ENCODE results near the gene GUCY1A2. TPM values are rescaled to one million over a fixed set of nuclear protein-coding genes. Genes with fewer than 3 reads are reported as not detected.

GUCY1A2 gene
- total RNA-seq, 2 experiments from 2014 or later, result not detected

GRCh38 chr11:106974831-106975230, 43.4 kb downstream of the GUCY1A2 start:
- Histone ChIP-seq H3K27me3 (ENCODE audit: control insufficient read depth in 1 of 2, insufficient read depth in 2 of 2, low read length in 2 of 2) (no peaks in the 10 kb centered on the region), H3K4me3 (ENCODE audit: low read length) (no peak overlapping the region), H3K4me1 (ENCODE audit: insufficient read depth, low read length) (no peaks in the 10 kb centered on the region), H3K9me3 (ENCODE audit: control insufficient read depth in 1 of 2, insufficient read depth in 1 of 2, low read length in 2 of 2) (peaks cover 0 to 5% of the 10 kb centered on the region in 2 experiments), H3K27ac (ENCODE audit: low read depth in 1 of 2, low read length in 2 of 2) (no peak overlapping the region), H3K36me3 (ENCODE audit: insufficient read depth, low read length) (no peaks in the 10 kb centered on the region)
- DNase-seq, result no peak
- POLR2A ChIA-PET, result no interaction called here
- CTCF ChIA-PET, result no interaction called here
- Mint-ChIP-seq H3K27me3 (no peaks in the 10 kb centered on the region), H3K9me3 (no peaks in the 10 kb centered on the region), H3K27ac (no peak overlapping the region), H3K4me3 (no peak overlapping the region), H3K4me1 (ENCODE audit: low read depth) (no peaks in the 10 kb centered on the region), H3K36me3 (ENCODE audit: low read depth) (no peaks in the 10 kb centered on the region)
- no peak for ATAC-seq (ENCODE audit: poor library complexity)
- no peak for TF ChIP-seq CTCF (IDR thresholded peaks at IDR 0.05)
- intact Hi-C loops (cut with DNase I, micrococcal nuclease), result no loop called here

DNA sequence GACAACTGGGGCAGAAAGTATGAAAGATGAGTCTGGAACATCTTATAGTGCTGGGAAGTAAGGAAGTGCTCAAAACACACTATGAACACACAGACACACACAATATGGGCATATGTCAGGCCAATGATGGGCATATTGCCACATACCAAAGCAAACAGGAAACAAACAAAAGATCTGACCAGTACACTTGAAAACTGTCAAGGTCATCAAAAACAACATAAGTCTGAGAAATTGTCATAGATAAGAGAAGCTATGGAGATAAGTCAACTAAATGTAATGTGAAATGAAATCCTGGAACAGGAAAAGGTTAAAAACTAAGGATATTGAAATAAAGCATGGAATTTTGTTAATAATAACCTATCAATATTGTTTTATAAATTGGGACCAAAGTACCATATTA, 46.4 kb downstream of the GUCY1A2 start:
- Histone ChIP-seq H3K36me3 (ENCODE audit: insufficient read depth, low read length) (no peaks in the 10 kb centered on the region), H3K4me3 (ENCODE audit: low read length) (no peak overlapping the region), H3K4me1 (ENCODE audit: insufficient read depth, low read length) (no peaks in the 10 kb centered on the region), H3K27ac (ENCODE audit: low read depth in 1 of 2, low read length in 2 of 2) (no peak overlapping the region), H3K9me3 (ENCODE audit: control insufficient read depth in 1 of 2, insufficient read depth in 1 of 2, low read length in 2 of 2) (no peaks in the 10 kb centered on the region), H3K27me3 (ENCODE audit: control insufficient read depth in 1 of 2, insufficient read depth in 2 of 2, low read length in 2 of 2) (no peaks in the 10 kb centered on the region)
- DNase-seq (no peak), ATAC-seq (ENCODE audit: poor library complexity) (no peak)
- CTCF ChIA-PET, result no interaction called here
- intact Hi-C loops (cut with DNase I, micrococcal nuclease), result no loop called here
- no peaks in the 10 kb centered on the region for H3K4me1 Mint-ChIP-seq (ENCODE audit: low read depth)
- H3K27me3 Mint-ChIP-seq, result no peaks in the 10 kb centered on the region
- POLR2A ChIA-PET, result no interaction called here
- H3K36me3 Mint-ChIP-seq (ENCODE audit: low read depth), result no peaks in the 10 kb centered on the region
- H3K9me3 Mint-ChIP-seq, result no peaks in the 10 kb centered on the region
- no peak overlapping the region for H3K27ac Mint-ChIP-seq
- H3K4me3 Mint-ChIP-seq, result no peak overlapping the region
- no peak for TF ChIP-seq CTCF (IDR thresholded peaks at IDR 0.05)

- no peak for DNase-seq
- H3K36me3 Mint-ChIP-seq (ENCODE audit: low read depth), result no peaks in the 10 kb centered on the region
- H3K27me3 Mint-ChIP-seq, result no peaks in the 10 kb centered on the region
- no peaks in the 10 kb centered on the region for H3K36me3 ChIP-seq (ENCODE audit: insufficient read depth, low read length)
- H3K4me1 ChIP-seq (ENCODE audit: insufficient read depth, low read length), result no peaks in the 10 kb centered on the region
- no peaks in the 10 kb centered on the region for H3K27me3 ChIP-seq (ENCODE audit: control insufficient read depth in 1 of 2, insufficient read depth in 2 of 2, low read length in 2 of 2)
- H3K4me3 ChIP-seq (ENCODE audit: low read length), result no peak overlapping the region
- peaks cover 0 to 4% of the 10 kb centered on the region in 2 experiments for H3K9me3 ChIP-seq (ENCODE audit: control insufficient read depth in 1 of 2, insufficient read depth in 1 of 2, low read length in 2 of 2)
- ChIA-PET CTCF (no interaction called here), POLR2A (no interaction called here)
- H3K27ac Mint-ChIP-seq, result no peak overlapping the region
- no peaks in the 10 kb centered on the region for H3K4me1 Mint-ChIP-seq (ENCODE audit: low read depth)
- no peaks in the 10 kb centered on the region for H3K9me3 Mint-ChIP-seq
- no peak overlapping the region for H3K4me3 Mint-ChIP-seq
- no peak overlapping the region for H3K27ac ChIP-seq (ENCODE audit: low read depth in 1 of 2, low read length in 2 of 2)
- ATAC-seq (ENCODE audit: poor library complexity), result no peak
- no peak for TF ChIP-seq CTCF (IDR thresholded peaks at IDR 0.05)
- intact Hi-C loops (cut with DNase I, micrococcal nuclease), result no loop called here
Observed at GRCh38 chr11:106969644-106970355, 48.5 kb downstream of the GUCY1A2 start.
